Colonic mucosa (tissue), 4 donors: ENCODE data around the gene SLC16A11. TPM values are rescaled to one million over a fixed set of nuclear protein-coding genes. Genes with fewer than 3 reads are reported as not detected.

Experiments
- DNase-seq: peaks from one replicate; pipeline ENCODE4 v3.0.0-alpha.2; 2020
- H3K27ac ChIP-seq: fragments of 200-600 bp; one replicate; pipeline ENCODE4 v1.8.0; 2021
- H3K27me3 ChIP-seq: fragments of 200-600 bp; one replicate; pipeline ENCODE4 v1.8.0; 2021
- H3K36me3 ChIP-seq: fragments of 200-600 bp; one replicate; pipeline ENCODE4 v1.8.0; 2021
- H3K4me1 ChIP-seq: fragments of 200-600 bp; one replicate; pipeline ENCODE4 v1.8.0; 2021; ENCODE audit warnings: mild to moderate bottlenecking
- H3K4me3 ChIP-seq: fragments of 200-600 bp; one replicate; pipeline ENCODE4 v1.8.0; 2021
- H3K9ac ChIP-seq, 2 donors: one replicate each; pipeline ENCODE4 v1.7.0; 2013; ENCODE audit warnings: control low read depth in 2 of 2, low read depth in 2 of 2, low read length in 2 of 2
- H3K9me3 ChIP-seq: fragments of 200-600 bp; one replicate; pipeline ENCODE4 v1.8.0; 2021
- CTCF ChIP-seq: fragments of 200-600 bp; IDR thresholded peaks from one replicate; pipeline ENCODE4 v1.8.0; 2022; ENCODE audit warnings: antibody characterized with exemption, mild to moderate bottlenecking
- intact Hi-C: fragments of 100-400 bp; cut with DNase I; formaldehyde crosslinking; loops from one replicate; pipeline ENCODE4 v1.14.1; 2022
- total RNA-seq, 2 donors: library from RNA; stranded (reverse); fragmentation: NEBNext Ultra II Directional in 1 of 2; extraction: Animal tissue kit (Norgen Biotek cat#: 25700) in 1 of 2; gene quantifications; one replicate each; pipeline ENCODE4 v1.2.1, GENCODE V29; 2021
- donor health status: healthy.
- donor health status: DM: no; HTN: no; CAD: no.
- donor health status: DM: no; HTN: no; CAD: no.

The SLC16A11 gene
- total RNA-seq, 2 donors from 2014 or later: 0.22 to 0.40 TPM

GRCh38 chr17:7021993-7022778 lies 21.7 kb downstream of the SLC16A11 start:
- Histone ChIP-seq H3K9me3 (no peaks in the 10 kb centered on the region), H3K9ac (peak overlapping the region; percentile 2 to 62), H3K27me3 (no peaks in the 10 kb centered on the region), H3K36me3 (no peaks in the 10 kb centered on the region), H3K4me3 (peak overlapping the region; percentile 16), H3K27ac (no peak overlapping the region), H3K4me1 (no peaks in the 10 kb centered on the region)
- peak; percentile 95 for TF ChIP-seq CTCF
- DNase-seq: peak; percentile 82
- intact Hi-C loops: loop anchor here (5.0 kb wide), 1 partner anchor 110 kb away; no protein-coding TSS in a partner anchor

GRCh38 chr17:7020894-7021664 lies 22.8 kb downstream of the SLC16A11 start:
- no peaks in the 10 kb centered on the region for H3K4me1 ChIP-seq
- no peaks in the 10 kb centered on the region for H3K9me3 ChIP-seq
- peak overlapping the region; percentile 2 to 62 for H3K9ac ChIP-seq
- intact Hi-C loops: loop anchor here (5.0 kb wide), 1 partner anchor 109 kb away; no protein-coding TSS in a partner anchor
- no peak for TF ChIP-seq CTCF
- no peak for DNase-seq
- H3K36me3 ChIP-seq: no peaks in the 10 kb centered on the region
- H3K27me3 ChIP-seq: no peaks in the 10 kb centered on the region
- no peak overlapping the region for H3K4me3 ChIP-seq
- H3K27ac ChIP-seq: no peak overlapping the region

DNA sequence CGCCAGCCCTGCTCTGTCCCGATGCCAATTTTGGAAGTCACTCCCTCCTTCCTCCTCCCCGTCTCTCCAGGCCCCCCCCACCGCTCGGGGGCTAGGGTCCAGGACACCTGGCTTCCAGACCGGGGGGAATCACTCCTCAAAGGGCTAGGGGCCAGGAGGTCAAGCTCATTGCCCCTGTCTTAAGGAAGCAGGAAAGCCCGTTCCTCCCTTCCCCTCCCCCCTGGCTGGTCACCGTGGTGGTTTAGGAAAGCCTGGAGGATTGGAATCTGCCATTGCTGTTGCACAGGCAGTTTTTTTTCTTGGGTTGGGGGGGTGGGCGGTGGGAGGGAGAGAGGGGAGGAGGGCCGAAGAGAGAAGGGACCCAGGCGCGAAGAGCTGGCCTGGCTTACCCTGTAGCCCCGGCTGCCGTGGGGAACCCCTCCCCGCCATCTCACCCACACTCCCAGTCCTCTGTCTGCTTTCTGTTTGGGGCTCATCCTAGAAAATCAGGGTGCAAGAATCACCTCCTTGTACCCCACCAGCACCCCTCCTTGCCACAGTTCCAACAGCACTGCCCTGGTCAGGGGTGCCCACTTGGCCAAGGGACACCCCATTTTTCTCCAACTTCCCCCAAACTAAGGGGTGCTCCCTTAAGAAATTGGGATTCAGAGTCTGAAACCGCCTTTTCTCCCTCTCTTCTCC lies 23.9 kb downstream of the SLC16A11 start:
- H3K27ac ChIP-seq: peak overlapping the region; percentile 57
- intact Hi-C loops: loop anchor here (5.0 kb wide), 1 partner anchor 108 kb away; no protein-coding TSS in a partner anchor
- peak overlapping the region; percentile 30 for H3K4me3 ChIP-seq
- peak; percentile 58 for DNase-seq
- no peaks in the 10 kb centered on the region for H3K9me3 ChIP-seq
- no peak for TF ChIP-seq CTCF
- no peaks in the 10 kb centered on the region for H3K4me1 ChIP-seq
- no peaks in the 10 kb centered on the region for H3K27me3 ChIP-seq
- H3K9ac ChIP-seq: peak overlapping the region; percentile 74 to 76
- no peaks in the 10 kb centered on the region for H3K36me3 ChIP-seq

GRCh38 chr17:7019367-7019766 lies 24.5 kb downstream of the SLC16A11 start:
- Histone ChIP-seq H3K9me3 (no peaks in the 10 kb centered on the region), H3K4me1 (no peaks in the 10 kb centered on the region), H3K36me3 (no peaks in the 10 kb centered on the region), H3K27ac (peak overlapping the region; percentile 57), H3K4me3 (peak overlapping the region; percentile 30), H3K9ac (peak overlapping the region; percentile 74 to 76), H3K27me3 (no peaks in the 10 kb centered on the region)
- DNase-seq: no peak
- no peak for TF ChIP-seq CTCF
- intact Hi-C loops: no loop called here

GRCh38 chr17:7018331-7018964 lies 25.4 kb downstream of the SLC16A11 start:
- no peak for TF ChIP-seq CTCF
- Histone ChIP-seq H3K9me3 (no peaks in the 10 kb centered on the region), H3K27ac (peak overlapping the region; percentile 57), H3K9ac (peak overlapping the region; percentile 56 to 76), H3K36me3 (no peaks in the 10 kb centered on the region), H3K27me3 (no peaks in the 10 kb centered on the region), H3K4me3 (peak overlapping the region; percentile 30), H3K4me1 (no peaks in the 10 kb centered on the region)
- intact Hi-C loops: no loop called here
- peak; percentile 29 for DNase-seq
